ENCODE data around the gene CCND1. TPM values are rescaled to one million over a fixed set of nuclear protein-coding genes. Genes with fewer than 3 reads are reported as not detected.
A peak's percentile ranks its signal among the peaks of the same experiment; 100 is the strongest.

The CCND1 gene
- total RNA-seq, 1 donor from 2014 or later, result 10.5 TPM

DNA sequence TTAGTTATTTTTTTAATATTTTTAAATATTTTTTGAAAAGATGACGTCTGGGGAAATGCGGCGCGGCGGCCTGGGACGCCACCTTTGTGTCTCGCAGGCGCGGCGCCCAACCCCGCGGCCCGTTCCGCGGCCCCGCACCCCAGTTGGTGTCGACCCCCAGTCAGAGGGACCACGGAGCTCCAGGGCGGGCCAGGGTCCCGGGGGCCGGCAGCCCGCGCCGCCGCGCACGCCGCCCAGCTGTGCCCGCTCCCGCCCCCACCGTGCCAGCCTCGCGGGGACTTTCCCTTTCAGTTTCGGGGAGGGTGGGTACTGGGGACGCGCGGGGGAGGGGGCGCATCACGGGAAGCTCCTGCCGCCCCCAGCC is 1.6 kb downstream of the CCND1 start:
- Mint-ChIP-seq H3K27me3 (peaks cover 14% of the 10 kb centered on the region), H3K4me1 (peaks cover 32% of the 10 kb centered on the region), H3K4me3 (peak overlapping the region; percentile 73), H3K36me3 (ENCODE audit: low read depth) (no peaks in the 10 kb centered on the region), H3K27ac (no peak overlapping the region), H3K9me3 (no peaks in the 10 kb centered on the region)
- ChIA-PET CTCF (interaction anchor here (0.9 to 4.7 kb wide), 10 partner anchors 18 to 1059 kb away, joined by 3 to 75 read pairs (median 4); partner anchors contain the start of genes MYEOV and TPCN2), POLR2A (interaction anchor here (0.6 to 3.2 kb wide), 8 partner anchors 33 to 1175 kb away, joined by 3 to 27 read pairs (median 6); partner anchors contain the start of gene LTO1)
- TF ChIP-seq, protein P1, sequence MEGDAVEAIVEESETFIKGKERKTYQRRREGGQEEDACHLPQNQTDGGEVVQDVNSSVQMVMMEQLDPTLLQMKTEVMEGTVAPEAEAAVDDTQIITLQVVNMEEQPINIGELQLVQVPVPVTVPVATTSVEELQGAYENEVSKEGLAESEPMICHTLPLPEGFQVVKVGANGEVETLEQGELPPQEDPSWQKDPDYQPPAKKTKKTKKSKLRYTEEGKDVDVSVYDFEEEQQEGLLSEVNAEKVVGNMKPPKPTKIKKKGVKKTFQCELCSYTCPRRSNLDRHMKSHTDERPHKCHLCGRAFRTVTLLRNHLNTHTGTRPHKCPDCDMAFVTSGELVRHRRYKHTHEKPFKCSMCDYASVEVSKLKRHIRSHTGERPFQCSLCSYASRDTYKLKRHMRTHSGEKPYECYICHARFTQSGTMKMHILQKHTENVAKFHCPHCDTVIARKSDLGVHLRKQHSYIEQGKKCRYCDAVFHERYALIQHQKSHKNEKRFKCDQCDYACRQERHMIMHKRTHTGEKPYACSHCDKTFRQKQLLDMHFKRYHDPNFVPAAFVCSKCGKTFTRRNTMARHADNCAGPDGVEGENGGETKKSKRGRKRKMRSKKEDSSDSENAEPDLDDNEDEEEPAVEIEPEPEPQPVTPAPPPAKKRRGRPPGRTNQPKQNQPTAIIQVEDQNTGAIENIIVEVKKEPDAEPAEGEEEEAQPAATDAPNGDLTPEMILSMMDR (IDR thresholded peaks at IDR 0.05), result no peak
- ATAC-seq (ENCODE audit: low read depth) (peak; percentile 53), DNase-seq (peak; percentile 62)
- intact Hi-C loops (cut with micrococcal nuclease), result loop anchor here (1.0 to 10.0 kb wide), 8 partner anchors 33 to 1060 kb away; partner anchors contain the start of genes CPT1A, IGHMBP2, LTO1 and MRPL21

DNA sequence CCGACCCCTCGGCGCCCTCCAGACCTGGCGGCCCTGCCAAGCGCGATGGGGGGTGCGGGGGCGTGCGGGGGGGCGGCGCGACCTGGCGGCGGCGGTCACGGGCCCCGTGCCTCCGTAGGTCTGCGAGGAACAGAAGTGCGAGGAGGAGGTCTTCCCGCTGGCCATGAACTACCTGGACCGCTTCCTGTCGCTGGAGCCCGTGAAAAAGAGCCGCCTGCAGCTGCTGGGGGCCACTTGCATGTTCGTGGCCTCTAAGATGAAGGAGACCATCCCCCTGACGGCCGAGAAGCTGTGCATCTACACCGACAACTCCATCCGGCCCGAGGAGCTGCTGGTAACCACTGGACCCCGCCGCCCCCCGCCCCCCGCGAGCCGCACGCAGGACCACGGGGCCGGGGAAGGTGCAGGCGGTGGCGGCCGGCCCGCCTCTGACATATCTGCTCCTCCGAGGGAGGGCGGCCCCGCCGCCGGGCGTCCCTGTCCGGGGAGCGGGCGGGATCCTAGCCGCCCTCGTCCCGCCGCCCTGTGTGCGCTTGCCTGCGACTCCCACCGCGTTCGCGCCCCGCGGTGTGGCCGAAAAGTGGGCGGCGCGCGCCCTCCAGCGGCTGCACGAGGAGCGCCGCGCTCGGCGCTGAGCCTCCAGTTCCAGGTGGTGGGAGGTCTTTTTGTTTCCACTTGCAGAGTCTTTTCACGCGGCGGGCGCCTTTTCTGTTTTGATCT is 2.1 kb downstream of the CCND1 start:
- H3K4me1 Mint-ChIP-seq, result peaks cover 32% of the 10 kb centered on the region
- DNase-seq (peak; percentile 86), ATAC-seq (ENCODE audit: low read depth) (peak; percentile 80)
- no peak overlapping the region for H3K27ac Mint-ChIP-seq
- H3K36me3 Mint-ChIP-seq (ENCODE audit: low read depth), result no peaks in the 10 kb centered on the region
- peak overlapping the region; percentile 83 for H3K4me3 Mint-ChIP-seq
- no peaks in the 10 kb centered on the region for H3K9me3 Mint-ChIP-seq
- ChIA-PET CTCF (interaction anchor here (0.9 to 4.7 kb wide), 10 partner anchors 18 to 1059 kb away, joined by 3 to 75 read pairs (median 4); partner anchors contain the start of genes MYEOV and TPCN2), POLR2A (interaction anchor here (0.6 to 3.2 kb wide), 8 partner anchors 32 to 1176 kb away, joined by 3 to 27 read pairs (median 6); partner anchors contain the start of gene LTO1)
- TF ChIP-seq, protein P1 (IDR thresholded peaks at IDR 0.05), result peak; percentile 68
- intact Hi-C loops (cut with micrococcal nuclease), result loop anchor here (1.0 to 10.0 kb wide), 11 partner anchors 32 to 1061 kb away; partner anchors contain the start of genes CPT1A, IGHMBP2, LTO1 and MRPL21
- H3K27me3 Mint-ChIP-seq, result peaks cover 11% of the 10 kb centered on the region

DNA sequence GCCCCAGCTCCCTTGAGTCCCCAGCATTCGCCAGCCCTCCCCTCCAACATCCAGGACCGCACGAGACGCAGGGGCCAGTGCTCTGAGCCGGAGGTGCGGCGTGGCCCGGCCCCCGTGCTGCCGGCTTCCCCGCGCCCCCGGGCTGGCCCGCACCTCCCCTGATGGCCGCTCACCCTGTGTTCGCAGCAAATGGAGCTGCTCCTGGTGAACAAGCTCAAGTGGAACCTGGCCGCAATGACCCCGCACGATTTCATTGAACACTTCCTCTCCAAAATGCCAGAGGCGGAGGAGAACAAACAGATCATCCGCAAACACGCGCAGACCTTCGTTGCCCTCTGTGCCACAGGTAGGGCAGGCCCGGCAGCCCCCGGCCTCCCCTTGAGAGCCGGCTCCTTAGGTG is 2.7 kb downstream of the CCND1 start:
- CTCF ChIA-PET, result interaction anchor here (1.0 to 4.7 kb wide), 8 partner anchors 17 to 1033 kb away, joined by 3 to 75 read pairs (median 6); partner anchors contain the start of genes MYEOV and TPCN2
- POLR2A ChIA-PET, result interaction anchor here (1.4 to 3.2 kb wide), 4 partner anchors 31 to 543 kb away, joined by 3 to 27 read pairs (median 8); partner anchors contain the start of gene LTO1
- no peak overlapping the region for H3K27ac Mint-ChIP-seq
- H3K4me3 Mint-ChIP-seq, result peak overlapping the region; percentile 59
- H3K9me3 Mint-ChIP-seq, result no peaks in the 10 kb centered on the region
- DNase-seq (no peak), ATAC-seq (ENCODE audit: low read depth) (no peak)
- intact Hi-C loops (cut with micrococcal nuclease), result loop anchor here (1.0 to 10.0 kb wide), 10 partner anchors 201 to 1061 kb away; partner anchors contain the start of genes CPT1A, IGHMBP2, MRPL21 and TESMIN
- TF ChIP-seq, protein P1 (IDR thresholded peaks at IDR 0.05), result no peak
- H3K4me1 Mint-ChIP-seq, result peaks cover 30% of the 10 kb centered on the region
- H3K27me3 Mint-ChIP-seq, result peaks cover 9% of the 10 kb centered on the region
- H3K36me3 Mint-ChIP-seq (ENCODE audit: low read depth), result no peaks in the 10 kb centered on the region

DNA sequence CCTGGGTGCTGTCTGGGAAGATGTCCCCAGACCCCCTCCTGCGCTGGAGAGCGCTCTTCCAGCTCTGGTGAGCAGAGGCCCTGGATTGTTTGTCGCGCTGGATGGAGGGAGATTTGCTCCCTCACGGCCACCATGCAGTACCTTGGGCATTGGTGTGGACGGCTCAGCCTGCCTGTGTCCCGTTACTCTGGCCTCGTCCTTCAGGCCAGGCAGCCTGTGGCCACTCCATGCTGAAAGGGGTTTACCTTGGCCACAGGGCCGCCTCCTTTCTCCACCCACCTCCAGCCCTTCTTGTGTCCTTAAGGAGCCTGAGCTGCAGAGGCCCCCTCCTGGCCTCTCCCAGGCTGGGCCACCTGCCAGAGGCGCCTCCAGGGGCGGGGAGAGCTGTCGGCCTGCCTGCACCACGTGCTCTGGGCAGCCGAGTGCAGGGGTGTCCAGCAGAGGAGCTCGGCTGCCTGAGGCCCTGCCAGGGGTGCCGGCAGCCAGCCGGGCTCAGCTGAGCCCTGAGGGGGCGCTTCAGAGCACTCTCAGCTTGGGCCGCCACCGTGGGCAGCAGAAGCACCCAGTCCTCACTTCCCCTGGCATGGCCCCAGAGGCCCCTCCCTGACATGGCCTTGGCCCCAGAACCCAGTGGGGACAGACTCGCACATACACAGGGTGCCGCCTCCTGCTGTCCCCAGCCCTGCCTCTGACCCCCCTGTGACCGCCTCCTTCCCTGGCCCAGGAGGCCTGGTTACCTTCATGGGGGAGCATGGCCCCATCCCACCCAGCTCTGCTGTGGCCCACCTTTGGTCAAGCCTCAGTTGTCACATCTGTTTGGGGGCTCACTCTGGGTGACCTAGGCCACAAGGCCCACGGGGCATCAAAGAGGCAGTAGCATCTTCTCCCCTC is 3.4 kb downstream of the CCND1 start:
- ChIA-PET POLR2A (no interaction called here), CTCF (interaction anchor here (0.6 to 4.7 kb wide), 5 partner anchors 9 to 557 kb away, joined by 3 to 75 read pairs (median 13); partner anchors contain the start of gene MYEOV)
- Mint-ChIP-seq H3K4me1 (peaks cover 26% of the 10 kb centered on the region), H3K27ac (no peak overlapping the region), H3K27me3 (peaks cover 9% of the 10 kb centered on the region), H3K36me3 (ENCODE audit: low read depth) (peaks cover 4% of the 10 kb centered on the region), H3K9me3 (no peaks in the 10 kb centered on the region), H3K4me3 (peak overlapping the region; percentile 55)
- DNase-seq (no peak), ATAC-seq (ENCODE audit: low read depth) (no peak)
- intact Hi-C loops (cut with micrococcal nuclease), result loop anchor here (5.0 to 10.0 kb wide), 4 partner anchors 742 to 1062 kb away; partner anchors contain the start of genes CPT1A, IGHMBP2, MRPL21 and TESMIN
- TF ChIP-seq, protein P1 (IDR thresholded peaks at IDR 0.05), result no peak

Measured in activated B cell treated with CpG ODN at 0.5 μM for 24 hours (primary cell).